NCI-H2227 (cell line): ENCODE measurements around the gene HSPB7.
"Not testable (repeated sequence)": the region's sequence is repeated elsewhere in the genome, so short reads cannot be mapped to it uniquely, and the experiment has no call there.

Source experiments
- DNase-seq: peaks from one replicate; lab custom pipeline; 2025; ENCODE audit not compliant: unreplicated experiment; lab: John Stamatoyannopoulos, UW

The HSPB7 gene

GRCh38 chr1:16017461-16018303, at the start of gene HSPB7:
Gene HSPB7 (minus strand): TSS chr1:16018043. CDS start chr1:16017963, 80 bp downstream.
- no peak for DNase-seq

- DNase-seq = peak; percentile 90
Observed at GRCh38 chr1:16067127-16067768, 49.4 kb upstream of the HSPB7 start.

- DNase-seq = no peak
Observed at GRCh38 chr1:16066245-16066644, 48.4 kb upstream of the HSPB7 start.

- no peak for DNase-seq
Observed at GRCh38 chr1:16065269-16065576, 47.4 kb upstream of the HSPB7 start.

GRCh38 chr1:16064536-16065268, 46.9 kb upstream of the HSPB7 start:
- no peak for DNase-seq

- no peak for DNase-seq
Observed at GRCh38 chr1:16063921-16064320, 46.1 kb upstream of the HSPB7 start.

GRCh38 chr1:16063226-16063829, 45.5 kb upstream of the HSPB7 start:
- DNase-seq = no peak

GRCh38 chr1:16062687-16063075, 44.8 kb upstream of the HSPB7 start:
- not testable (repeated sequence) for DNase-seq

GRCh38 chr1:16061989-16062686, 44.3 kb upstream of the HSPB7 start:
- DNase-seq = not testable (repeated sequence)

- no peak for DNase-seq
Observed at GRCh38 chr1:16061266-16061665, 43.4 kb upstream of the HSPB7 start.

- DNase-seq = not testable (repeated sequence)
Observed at GRCh38 chr1:16058394-16059120, 40.7 kb upstream of the HSPB7 start.

- DNase-seq = not testable (repeated sequence)
Observed at GRCh38 chr1:16057314-16057915, 39.6 kb upstream of the HSPB7 start.

- not testable (repeated sequence) for DNase-seq
Observed at GRCh38 chr1:16056521-16056912, 38.7 kb upstream of the HSPB7 start.

- peak; percentile 95 for DNase-seq
Observed at GRCh38 chr1:16055613-16056520, 38.0 kb upstream of the HSPB7 start.

GRCh38 chr1:16054598-16055540, 37.0 kb upstream of the HSPB7 start:
- DNase-seq = no peak

GRCh38 chr1:16053781-16054502, 36.1 kb upstream of the HSPB7 start:
- no peak for DNase-seq

GRCh38 chr1:16051949-16052348, 34.1 kb upstream of the HSPB7 start:
- DNase-seq = not testable (repeated sequence)
